GM12878 (cell line): ENCODE data around the gene RBBP4. TPM values are rescaled to one million over a fixed set of nuclear protein-coding genes. Genes with fewer than 3 reads are reported as not detected.
A peak's percentile ranks its signal among the peaks of the same experiment; 100 is the strongest.

Source experiments
- BCL11A ChIP-seq: IDR thresholded peaks from 2 replicates; pipeline ENCODE4 v1.6.1; 2011; ENCODE audit warnings: low read depth, low read length
- BRCA1 ChIP-seq: IDR thresholded peaks from 2 replicates; pipeline ENCODE4 v1.6.1; 2011; ENCODE audit warnings: low read depth, low read length, improper control_type of control experiment
- CBFB ChIP-seq: IDR thresholded peaks from 2 replicates; pipeline ENCODE4 v1.6.1; 2016; ENCODE audit warnings: antibody characterized with exemption, low read depth
- CEBPB ChIP-seq, 2 experiments: fragments of 150-350 bp in 1 of 2; IDR thresholded peaks; 2 replicates each; pipeline ENCODE4 v1.6.1; 2012 to 2014; ENCODE audit warnings: low read depth in 2 of 2, low read length in 2 of 2, borderline replicate concordance in 1 of 2, inconsistent platforms in 1 of 2
- FOS ChIP-seq: IDR thresholded peaks from 3 replicates; pipeline ENCODE4 v1.6.1; 2011; ENCODE audit warnings: borderline replicate concordance; ENCODE audit not compliant: insufficient read length; ENCODE audit errors: extremely low read depth
- HCFC1 ChIP-seq: fragments of 150-350 bp; IDR thresholded peaks from 2 replicates; pipeline ENCODE4 v1.6.1; 2014; ENCODE audit warnings: low read length
- IKZF1 ChIP-seq: fragments of 450-650 bp; conservative IDR thresholded peaks from 2 replicates; pipeline ENCODE4 v1.6.1; 2017; ENCODE audit warnings: antibody characterized with exemption, mild to moderate bottlenecking
- NR2C1 ChIP-seq: fragments of 450-650 bp; IDR thresholded peaks from 2 replicates; pipeline ENCODE4 v1.6.1; 2017; ENCODE audit warnings: antibody characterized with exemption, mild to moderate bottlenecking, moderate library complexity
- RAD51 ChIP-seq: fragments of 450-650 bp; IDR thresholded peaks from 2 replicates; pipeline ENCODE4 v1.6.1; 2016; ENCODE audit warnings: moderate library complexity, mild to moderate bottlenecking, inconsistent platforms
- SP1 ChIP-seq: IDR thresholded peaks from one replicate; pipeline ENCODE4 v1.6.1; 2011; ENCODE audit warnings: low read depth, low read length
- TCF7 ChIP-seq: IDR thresholded peaks from 2 replicates; pipeline ENCODE4 v1.6.1; 2014; ENCODE audit warnings: antibody characterized with exemption, borderline replicate concordance
- ZNF207 ChIP-seq: fragments of 450-650 bp; IDR thresholded peaks from 2 replicates; pipeline ENCODE4 v1.6.1; 2014; ENCODE audit warnings: antibody characterized with exemption, mild to moderate bottlenecking, borderline replicate concordance
- polyA plus RNA-seq, 11 experiments: library from polyadenylated mRNA; depleted of rRNA in 4 of 11; unstranded in 6 of 11; stranded (reverse) in 5 of 11; fragments of >200 nt; fragmentation: Nextera tagmentation in 4 of 11; fragmentation: Illumina TruSeq in 1 of 11; extraction: Ambion mirVana in 4 of 11; extraction: Trizol in 1 of 11; gene quantifications; 1 replicate in 1 of 11; 2 replicates in 10 of 11; pipeline versions ENCODE4 v1.2.1 to v1.2.3, GENCODE V29; 2011 to 2016; ENCODE audit warnings: inconsistent platforms in 2 of 11, missing spikeins in 2 of 11, low read depth in 1 of 11
- total RNA-seq, 4 experiments: library from RNA; depleted of rRNA in 3 of 4; stranded (reverse); fragments of >200 nt in 3 of 4; fragmentation: Illumina TruSeq in 1 of 4; extraction: Trizol in 1 of 4; gene quantifications; 2 replicates each; pipeline versions ENCODE4 v1.2.1 to v1.2.3, GENCODE V29; 2013 to 2021
- TF ChIP-seq, protein P1 (sequence below): fragments of 450-650 bp; IDR thresholded peaks from 2 replicates; pipeline ENCODE4 v1.6.1; 2018; ENCODE audit warnings: mild to moderate bottlenecking, low read depth, moderate library complexity; ENCODE audit not compliant: partially characterized antibody
- TF ChIP-seq, protein P2 (sequence below): fragments of 450-650 bp; IDR thresholded peaks from 2 replicates; pipeline ENCODE4 v1.6.1; 2017; ENCODE audit warnings: mild to moderate bottlenecking
- TF ChIP-seq, protein P3 (sequence below): fragments of 450-650 bp; IDR thresholded peaks from 2 replicates; pipeline ENCODE4 v1.6.1; 2016; ENCODE audit warnings: mild to moderate bottlenecking, moderate library complexity, borderline replicate concordance
- TF ChIP-seq, protein P4 (sequence below): IDR thresholded peaks from 2 replicates; pipeline ENCODE4 v1.6.1; 2012; ENCODE audit warnings: improper control_type of control experiment, low read depth, low read length; ENCODE audit not compliant: insufficient replicate concordance

RBBP4 gene
- total and polyA plus RNA-seq, 10 of the 15 experiments (the other 5 are each of a cell fraction or from before 2014, with no cell fraction given) = 120 to 357 (median 231) TPM

DNA sequence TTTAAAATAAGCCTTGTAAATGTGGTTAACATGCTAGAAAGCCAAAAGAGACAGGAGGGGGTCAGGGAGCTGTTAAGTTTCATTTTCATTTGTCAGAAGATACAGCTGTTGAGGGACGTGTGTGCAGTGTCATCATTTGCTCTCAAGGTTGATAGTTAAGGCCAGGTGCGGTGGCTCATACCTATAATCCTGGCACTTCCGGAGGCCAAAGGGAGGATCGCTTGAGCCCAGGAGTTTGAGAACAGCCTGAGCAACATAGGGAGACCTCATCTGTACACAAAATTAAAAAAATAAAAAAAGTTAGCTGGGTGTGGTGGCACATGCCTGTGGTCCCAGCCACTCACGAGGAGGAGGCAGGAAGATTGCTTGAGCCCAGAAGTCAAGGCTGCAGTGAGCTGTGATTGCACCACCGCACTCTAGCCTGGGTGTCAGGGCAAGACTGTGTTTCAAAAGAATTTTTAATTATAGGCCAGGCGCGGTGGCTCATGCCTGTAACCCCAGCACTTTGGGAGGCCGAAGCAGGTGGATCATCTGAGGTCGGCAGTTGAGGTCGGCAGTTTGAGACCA, 23.3 kb upstream of the RBBP4 start (continued):
- TF ChIP-seq, protein P1, sequence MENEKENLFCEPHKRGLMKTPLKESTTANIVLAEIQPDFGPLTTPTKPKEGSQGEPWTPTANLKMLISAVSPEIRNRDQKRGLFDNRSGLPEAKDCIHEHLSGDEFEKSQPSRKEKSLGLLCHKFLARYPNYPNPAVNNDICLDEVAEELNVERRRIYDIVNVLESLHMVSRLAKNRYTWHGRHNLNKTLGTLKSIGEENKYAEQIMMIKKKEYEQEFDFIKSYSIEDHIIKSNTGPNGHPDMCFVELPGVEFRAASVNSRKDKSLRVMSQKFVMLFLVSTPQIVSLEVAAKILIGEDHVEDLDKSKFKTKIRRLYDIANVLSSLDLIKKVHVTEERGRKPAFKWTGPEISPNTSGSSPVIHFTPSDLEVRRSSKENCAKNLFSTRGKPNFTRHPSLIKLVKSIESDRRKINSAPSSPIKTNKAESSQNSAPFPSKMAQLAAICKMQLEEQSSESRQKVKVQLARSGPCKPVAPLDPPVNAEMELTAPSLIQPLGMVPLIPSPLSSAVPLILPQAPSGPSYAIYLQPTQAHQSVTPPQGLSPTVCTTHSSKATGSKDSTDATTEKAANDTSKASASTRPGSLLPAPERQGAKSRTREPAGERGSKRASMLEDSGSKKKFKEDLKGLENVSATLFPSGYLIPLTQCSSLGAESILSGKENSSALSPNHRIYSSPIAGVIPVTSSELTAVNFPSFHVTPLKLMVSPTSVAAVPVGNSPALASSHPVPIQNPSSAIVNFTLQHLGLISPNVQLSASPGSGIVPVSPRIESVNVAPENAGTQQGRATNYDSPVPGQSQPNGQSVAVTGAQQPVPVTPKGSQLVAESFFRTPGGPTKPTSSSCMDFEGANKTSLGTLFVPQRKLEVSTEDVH = no peak
- TF ChIP-seq, protein P2, sequence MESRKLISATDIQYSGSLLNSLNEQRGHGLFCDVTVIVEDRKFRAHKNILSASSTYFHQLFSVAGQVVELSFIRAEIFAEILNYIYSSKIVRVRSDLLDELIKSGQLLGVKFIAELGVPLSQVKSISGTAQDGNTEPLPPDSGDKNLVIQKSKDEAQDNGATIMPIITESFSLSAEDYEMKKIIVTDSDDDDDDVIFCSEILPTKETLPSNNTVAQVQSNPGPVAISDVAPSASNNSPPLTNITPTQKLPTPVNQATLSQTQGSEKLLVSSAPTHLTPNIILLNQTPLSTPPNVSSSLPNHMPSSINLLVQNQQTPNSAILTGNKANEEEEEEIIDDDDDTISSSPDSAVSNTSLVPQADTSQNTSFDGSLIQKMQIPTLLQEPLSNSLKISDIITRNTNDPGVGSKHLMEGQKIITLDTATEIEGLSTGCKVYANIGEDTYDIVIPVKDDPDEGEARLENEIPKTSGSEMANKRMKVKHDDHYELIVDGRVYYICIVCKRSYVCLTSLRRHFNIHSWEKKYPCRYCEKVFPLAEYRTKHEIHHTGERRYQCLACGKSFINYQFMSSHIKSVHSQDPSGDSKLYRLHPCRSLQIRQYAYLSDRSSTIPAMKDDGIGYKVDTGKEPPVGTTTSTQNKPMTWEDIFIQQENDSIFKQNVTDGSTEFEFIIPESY = no peak
- TF ChIP-seq NR2C1 (no peak), RAD51 (no peak), BRCA1 (no peak), TCF7 (no peak), FOS (no peak), CBFB (no peak), IKZF1 (peak; percentile 56), CEBPB (IDR thresholded peaks at IDR 0.05; ENCODE audit: borderline replicate concordance in 1 of 2, low read depth in 2 of 2, low read length in 2 of 2) (no peak; a peak in 1 of 4 replicates), HCFC1 (no peak), ZNF207 (no peak), SP1 (no peak), BCL11A (no peak)
- TF ChIP-seq, protein P3, sequence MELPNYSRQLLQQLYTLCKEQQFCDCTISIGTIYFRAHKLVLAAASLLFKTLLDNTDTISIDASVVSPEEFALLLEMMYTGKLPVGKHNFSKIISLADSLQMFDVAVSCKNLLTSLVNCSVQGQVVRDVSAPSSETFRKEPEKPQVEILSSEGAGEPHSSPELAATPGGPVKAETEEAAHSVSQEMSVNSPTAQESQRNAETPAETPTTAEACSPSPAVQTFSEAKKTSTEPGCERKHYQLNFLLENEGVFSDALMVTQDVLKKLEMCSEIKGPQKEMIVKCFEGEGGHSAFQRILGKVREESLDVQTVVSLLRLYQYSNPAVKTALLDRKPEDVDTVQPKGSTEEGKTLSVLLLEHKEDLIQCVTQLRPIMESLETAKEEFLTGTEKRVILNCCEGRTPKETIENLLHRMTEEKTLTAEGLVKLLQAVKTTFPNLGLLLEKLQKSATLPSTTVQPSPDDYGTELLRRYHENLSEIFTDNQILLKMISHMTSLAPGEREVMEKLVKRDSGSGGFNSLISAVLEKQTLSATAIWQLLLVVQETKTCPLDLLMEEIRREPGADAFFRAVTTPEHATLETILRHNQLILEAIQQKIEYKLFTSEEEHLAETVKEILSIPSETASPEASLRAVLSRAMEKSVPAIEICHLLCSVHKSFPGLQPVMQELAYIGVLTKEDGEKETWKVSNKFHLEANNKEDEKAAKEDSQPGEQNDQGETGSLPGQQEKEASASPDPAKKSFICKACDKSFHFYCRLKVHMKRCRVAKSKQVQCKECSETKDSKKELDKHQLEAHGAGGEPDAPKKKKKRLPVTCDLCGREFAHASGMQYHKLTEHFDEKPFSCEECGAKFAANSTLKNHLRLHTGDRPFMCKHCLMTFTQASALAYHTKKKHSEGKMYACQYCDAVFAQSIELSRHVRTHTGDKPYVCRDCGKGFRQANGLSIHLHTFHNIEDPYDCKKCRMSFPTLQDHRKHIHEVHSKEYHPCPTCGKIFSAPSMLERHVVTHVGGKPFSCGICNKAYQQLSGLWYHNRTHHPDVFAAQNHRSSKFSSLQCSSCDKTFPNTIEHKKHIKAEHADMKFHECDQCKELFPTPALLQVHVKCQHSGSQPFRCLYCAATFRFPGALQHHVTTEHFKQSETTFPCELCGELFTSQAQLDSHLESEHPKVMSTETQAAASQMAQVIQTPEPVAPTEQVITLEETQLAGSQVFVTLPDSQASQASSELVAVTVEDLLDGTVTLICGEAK = no peak
- TF ChIP-seq, protein P4, sequence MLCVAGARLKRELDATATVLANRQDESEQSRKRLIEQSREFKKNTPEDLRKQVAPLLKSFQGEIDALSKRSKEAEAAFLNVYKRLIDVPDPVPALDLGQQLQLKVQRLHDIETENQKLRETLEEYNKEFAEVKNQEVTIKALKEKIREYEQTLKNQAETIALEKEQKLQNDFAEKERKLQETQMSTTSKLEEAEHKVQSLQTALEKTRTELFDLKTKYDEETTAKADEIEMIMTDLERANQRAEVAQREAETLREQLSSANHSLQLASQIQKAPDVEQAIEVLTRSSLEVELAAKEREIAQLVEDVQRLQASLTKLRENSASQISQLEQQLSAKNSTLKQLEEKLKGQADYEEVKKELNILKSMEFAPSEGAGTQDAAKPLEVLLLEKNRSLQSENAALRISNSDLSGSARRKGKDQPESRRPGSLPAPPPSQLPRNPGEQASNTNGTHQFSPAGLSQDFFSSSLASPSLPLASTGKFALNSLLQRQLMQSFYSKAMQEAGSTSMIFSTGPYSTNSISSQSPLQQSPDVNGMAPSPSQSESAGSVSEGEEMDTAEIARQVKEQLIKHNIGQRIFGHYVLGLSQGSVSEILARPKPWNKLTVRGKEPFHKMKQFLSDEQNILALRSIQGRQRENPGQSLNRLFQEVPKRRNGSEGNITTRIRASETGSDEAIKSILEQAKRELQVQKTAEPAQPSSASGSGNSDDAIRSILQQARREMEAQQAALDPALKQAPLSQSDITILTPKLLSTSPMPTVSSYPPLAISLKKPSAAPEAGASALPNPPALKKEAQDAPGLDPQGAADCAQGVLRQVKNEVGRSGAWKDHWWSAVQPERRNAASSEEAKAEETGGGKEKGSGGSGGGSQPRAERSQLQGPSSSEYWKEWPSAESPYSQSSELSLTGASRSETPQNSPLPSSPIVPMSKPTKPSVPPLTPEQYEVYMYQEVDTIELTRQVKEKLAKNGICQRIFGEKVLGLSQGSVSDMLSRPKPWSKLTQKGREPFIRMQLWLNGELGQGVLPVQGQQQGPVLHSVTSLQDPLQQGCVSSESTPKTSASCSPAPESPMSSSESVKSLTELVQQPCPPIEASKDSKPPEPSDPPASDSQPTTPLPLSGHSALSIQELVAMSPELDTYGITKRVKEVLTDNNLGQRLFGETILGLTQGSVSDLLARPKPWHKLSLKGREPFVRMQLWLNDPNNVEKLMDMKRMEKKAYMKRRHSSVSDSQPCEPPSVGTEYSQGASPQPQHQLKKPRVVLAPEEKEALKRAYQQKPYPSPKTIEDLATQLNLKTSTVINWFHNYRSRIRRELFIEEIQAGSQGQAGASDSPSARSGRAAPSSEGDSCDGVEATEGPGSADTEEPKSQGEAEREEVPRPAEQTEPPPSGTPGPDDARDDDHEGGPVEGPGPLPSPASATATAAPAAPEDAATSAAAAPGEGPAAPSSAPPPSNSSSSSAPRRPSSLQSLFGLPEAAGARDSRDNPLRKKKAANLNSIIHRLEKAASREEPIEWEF = no peak
